HG02642 (cell line): ENCODE results near the gene METTL8.
"Not testable (repeated sequence)": the region's sequence is repeated elsewhere in the genome, so short reads cannot be mapped to it uniquely, and the experiment has no call there.

Source experiments
- ATAC-seq: cut with Tn5 transposase; IDR thresholded peaks from one replicate; pipeline ENCODE4 v1.9.1; 2021; ENCODE audit warnings: mild to moderate bottlenecking; ENCODE audit not compliant: unreplicated experiment, poor library complexity

METTL8 gene

GRCh38 chr2:171402906-171403580 lies 30.7 kb downstream of the METTL8 start:
- ATAC-seq = no peak

GRCh38 chr2:171401947-171402346 lies 31.8 kb downstream of the METTL8 start:
- no peak for ATAC-seq

- ATAC-seq = no peak
Observed at GRCh38 chr2:171400395-171400794, 33.4 kb downstream of the METTL8 start.

- ATAC-seq = no peak
Observed at GRCh38 chr2:171399292-171399691, 34.5 kb downstream of the METTL8 start.

- ATAC-seq = no peak
Observed at GRCh38 chr2:171394164-171394740, 39.5 kb downstream of the METTL8 start.

- ATAC-seq = no peak
Observed at GRCh38 chr2:171393487-171393886, 40.3 kb downstream of the METTL8 start.

GRCh38 chr2:171391532-171391931 lies 42.3 kb downstream of the METTL8 start:
- ATAC-seq = no peak

GRCh38 chr2:171390941-171391516 lies 42.8 kb downstream of the METTL8 start:
- ATAC-seq = no peak

- no peak for ATAC-seq
Observed at GRCh38 chr2:171389780-171390179, 44.0 kb downstream of the METTL8 start.

GRCh38 chr2:171389325-171389724 lies 44.5 kb downstream of the METTL8 start:
- no peak for ATAC-seq

- ATAC-seq = no peak
Observed at GRCh38 chr2:171387052-171387451, 46.7 kb downstream of the METTL8 start.

GRCh38 chr2:171386627-171387026 lies 47.2 kb downstream of the METTL8 start:
- ATAC-seq = no peak

- no peak for ATAC-seq
Observed at GRCh38 chr2:171383134-171383533, 50.7 kb downstream of the METTL8 start.

- not testable (repeated sequence) for ATAC-seq
Observed at GRCh38 chr2:171382175-171382574, 51.6 kb downstream of the METTL8 start.

GRCh38 chr2:171377852-171378251 lies 55.9 kb downstream of the METTL8 start:
- not testable (repeated sequence) for ATAC-seq

GRCh38 chr2:171367692-171368091 lies 66.1 kb downstream of the METTL8 start:
- ATAC-seq = no peak

- no peak for ATAC-seq
Observed at GRCh38 chr2:171365778-171366177, 68.0 kb downstream of the METTL8 start.

- ATAC-seq = no peak
Observed at GRCh38 chr2:171365232-171365631, 68.6 kb downstream of the METTL8 start.

GRCh38 chr2:171362396-171362795 lies 71.4 kb downstream of the METTL8 start:
- no peak for ATAC-seq

GRCh38 chr2:171360905-171361304 lies 72.9 kb downstream of the METTL8 start:
- no peak for ATAC-seq

GRCh38 chr2:171353746-171354145 lies 80.0 kb downstream of the METTL8 start:
- not testable (repeated sequence) for ATAC-seq

- no peak for ATAC-seq
Observed at GRCh38 chr2:171348056-171348455, 85.7 kb downstream of the METTL8 start.
